ENCODE results near the gene GPATCH3. TPM values are rescaled to one million over a fixed set of nuclear protein-coding genes. Genes with fewer than 3 reads are reported as not detected.
A peak's percentile ranks its signal among the peaks of the same experiment; 100 is the strongest.
"Not testable (repeated sequence)": the region's sequence is repeated elsewhere in the genome, so short reads cannot be mapped to it uniquely, and the experiment has no call there.

Gene GPATCH3
- total RNA-seq, 5 donors from 2014 or later (not counting 1 experiment from before 2014, with no cell fraction given): 23.6 to 28.6 (median 27.6) TPM

- CTCF ChIA-PET: no interaction called here
- Histone ChIP-seq H3K36me3 (ENCODE audit: control insufficient read depth in 2 of 2, extremely low read depth in 1 of 2, insufficient read depth in 1 of 2, low read length in 1 of 2) (peaks cover 37 to 96% of the 10 kb centered on the region in 2 donors), H3K27ac (ENCODE audit: low read length) (no peak overlapping the region), H3K4me1 (ENCODE audit: control insufficient read depth in 1 of 2, extremely low read depth in 1 of 2, insufficient read depth in 2 of 2, low read length in 2 of 2) (no peaks in the 10 kb centered on the region), H3K9me3 (no peaks in the 10 kb centered on the region), H3K27me3 (replicated peaks in 1 of 2; ENCODE audit: control insufficient read depth in 2 of 2, extremely low read depth in 1 of 2, insufficient read depth in 2 of 2, low read length in 1 of 2) (no peaks in the 10 kb centered on the region), H3K4me3 (ENCODE audit: control insufficient read depth in 1 of 2, extremely low read depth in 1 of 2, low read length in 1 of 2) (no peak overlapping the region)
- H3K4me1 Mint-ChIP-seq: peaks cover 0 to 5% (median 4%) of the 10 kb centered on the region in 3 donors
- no peak overlapping the region for H3K4me3 Mint-ChIP-seq
- no peak overlapping the region for H3K27ac Mint-ChIP-seq
- no peaks in the 10 kb centered on the region for H3K9me3 Mint-ChIP-seq
- ATAC-seq (replicated peaks in 1 of 4) (peak; percentile 80 to 87 (median 84)), DNase-seq (peak; percentile 53 to 86 (median 72))
- no peaks in the 10 kb centered on the region for H3K27me3 Mint-ChIP-seq
- H3K36me3 Mint-ChIP-seq: peaks cover 52% of the 10 kb centered on the region
- POLR2A ChIA-PET: no interaction called here
- 51% methylated on average over 2 of the region's 3 CpGs for WGBS (ENCODE audit: insufficient coverage)
Measured at GRCh38 chr1:26853156-26853555, 47.1 kb downstream of the GPATCH3 start.

GRCh38 chr1:26852701-26853100 lies 47.6 kb downstream of the GPATCH3 start:
- CTCF ChIA-PET: no interaction called here
- DNase-seq: no peak
- POLR2A ChIA-PET: no interaction called here
- Histone ChIP-seq H3K27ac (ENCODE audit: low read length) (no peak overlapping the region), H3K4me1 (ENCODE audit: control insufficient read depth in 1 of 2, extremely low read depth in 1 of 2, insufficient read depth in 2 of 2, low read length in 2 of 2) (no peaks in the 10 kb centered on the region), H3K9me3 (no peaks in the 10 kb centered on the region), H3K4me3 (ENCODE audit: control insufficient read depth in 1 of 2, extremely low read depth in 1 of 2, low read length in 1 of 2) (no peak overlapping the region), H3K27me3 (replicated peaks in 1 of 2; ENCODE audit: control insufficient read depth in 2 of 2, extremely low read depth in 1 of 2, insufficient read depth in 2 of 2, low read length in 1 of 2) (no peaks in the 10 kb centered on the region), H3K36me3 (ENCODE audit: control insufficient read depth in 2 of 2, extremely low read depth in 1 of 2, insufficient read depth in 1 of 2, low read length in 1 of 2) (peaks cover 34 to 95% of the 10 kb centered on the region in 2 donors)
- ATAC-seq (replicated peaks in 1 of 4): no peak
- Mint-ChIP-seq H3K9me3 (no peaks in the 10 kb centered on the region), H3K4me3 (no peak overlapping the region), H3K27me3 (no peaks in the 10 kb centered on the region), H3K27ac (no peak overlapping the region), H3K4me1 (peaks cover 0 to 5% (median 4%) of the 10 kb centered on the region in 3 donors), H3K36me3 (peaks cover 56% of the 10 kb centered on the region)
- WGBS (ENCODE audit: insufficient coverage): 94% methylated on average over 5 of the region's 9 CpGs

DNA sequence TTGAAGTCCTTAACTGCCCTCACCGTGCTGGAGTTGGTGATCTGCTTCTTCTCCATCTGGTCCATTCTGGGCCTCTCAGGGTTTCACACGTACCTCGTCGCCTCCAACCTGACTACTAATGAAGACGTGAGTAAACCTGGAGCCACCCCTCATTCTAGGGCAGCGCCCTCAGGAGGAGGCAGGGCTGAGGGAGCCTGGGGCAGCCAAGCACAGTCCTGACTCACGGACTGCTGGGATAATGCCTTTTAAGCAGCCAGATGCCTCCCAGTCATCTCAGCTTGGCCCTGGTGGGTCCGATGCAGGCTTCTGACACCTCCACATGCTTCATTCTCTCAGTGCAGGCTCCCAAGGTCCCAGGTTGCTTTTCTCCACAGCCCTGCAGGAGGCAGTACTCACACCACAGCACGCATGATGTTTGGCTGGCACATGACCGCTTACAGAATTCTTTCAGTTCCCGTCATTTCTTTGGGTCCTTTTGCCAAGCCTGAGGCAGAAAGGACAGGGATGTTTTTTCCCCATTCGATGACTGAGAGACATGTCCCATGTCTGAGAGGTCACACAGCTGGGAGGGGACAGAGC lies 49.1 kb downstream of the GPATCH3 start:
- DNase-seq: no peak
- no peaks in the 10 kb centered on the region for H3K27me3 ChIP-seq (replicated peaks in 1 of 2; ENCODE audit: control insufficient read depth in 2 of 2, extremely low read depth in 1 of 2, insufficient read depth in 2 of 2, low read length in 1 of 2)
- no peaks in the 10 kb centered on the region for H3K4me1 ChIP-seq (ENCODE audit: control insufficient read depth in 1 of 2, extremely low read depth in 1 of 2, insufficient read depth in 2 of 2, low read length in 2 of 2)
- Mint-ChIP-seq H3K4me3 (no peak overlapping the region), H3K27me3 (no peaks in the 10 kb centered on the region), H3K9me3 (no peaks in the 10 kb centered on the region), H3K36me3 (peaks cover 57% of the 10 kb centered on the region), H3K27ac (no peak overlapping the region), H3K4me1 (peaks cover 0 to 5% (median 4%) of the 10 kb centered on the region in 3 donors)
- peaks cover 33 to 89% of the 10 kb centered on the region in 2 donors for H3K36me3 ChIP-seq (ENCODE audit: control insufficient read depth in 2 of 2, extremely low read depth in 1 of 2, insufficient read depth in 1 of 2, low read length in 1 of 2)
- WGBS (ENCODE audit: insufficient coverage): 94% methylated on average over 11 of the region's 12 CpGs
- no peaks in the 10 kb centered on the region for H3K9me3 ChIP-seq
- ATAC-seq (replicated peaks in 1 of 4): no peak
- POLR2A ChIA-PET: no interaction called here
- H3K27ac ChIP-seq (ENCODE audit: low read length): no peak overlapping the region
- CTCF ChIA-PET: interaction anchor here (0.7 to 1.5 kb wide), 2 partner anchors 28 to 36 kb away, joined by 3 read pairs; no protein-coding TSS in a partner anchor
- no peak overlapping the region for H3K4me3 ChIP-seq (ENCODE audit: control insufficient read depth in 1 of 2, extremely low read depth in 1 of 2, low read length in 1 of 2)

DNA sequence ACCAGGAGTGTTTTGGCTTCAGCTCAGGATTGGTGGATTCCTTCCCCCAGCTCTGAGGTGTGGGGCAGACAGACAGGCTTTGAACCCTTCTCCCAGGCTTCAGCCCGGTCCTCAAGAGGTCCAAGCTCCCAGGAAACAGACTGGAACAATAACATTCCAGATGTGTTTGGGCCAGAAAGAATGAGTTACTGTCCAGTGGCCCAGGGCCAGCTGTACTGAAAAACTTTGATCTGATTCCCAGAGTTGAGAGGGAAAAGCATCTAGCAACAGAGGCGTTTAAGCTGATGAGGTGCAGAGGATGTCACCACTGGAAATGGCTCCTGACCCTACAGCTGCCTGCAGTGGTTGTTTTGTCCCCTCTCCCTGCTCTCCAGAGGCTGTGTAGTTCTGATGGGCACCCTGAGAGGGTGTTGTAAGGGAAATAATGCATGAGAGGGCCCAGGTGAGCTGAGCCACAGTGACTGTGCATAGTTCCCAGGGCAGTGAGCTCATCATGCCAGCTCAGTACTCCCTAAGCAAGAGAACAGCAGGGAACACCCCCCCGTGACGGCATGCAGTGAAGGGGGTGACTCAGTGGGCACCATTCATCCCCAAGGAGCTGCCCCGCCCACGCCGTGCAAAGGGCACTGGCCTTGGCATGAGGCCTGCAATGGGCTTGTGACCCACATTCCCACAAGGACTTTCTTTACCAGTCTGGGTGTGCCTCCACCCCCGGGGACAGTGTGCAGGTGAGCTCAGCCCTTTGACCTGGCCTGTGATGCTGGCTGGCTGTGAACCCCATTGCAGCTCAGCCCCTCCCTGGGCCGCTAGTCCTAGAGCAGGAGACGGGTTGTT lies 51.1 kb downstream of the GPATCH3 start:
- DNase-seq: no peak
- Histone ChIP-seq H3K27me3 (replicated peaks in 1 of 2; ENCODE audit: control insufficient read depth in 2 of 2, extremely low read depth in 1 of 2, insufficient read depth in 2 of 2, low read length in 1 of 2) (no peaks in the 10 kb centered on the region), H3K4me3 (ENCODE audit: control insufficient read depth in 1 of 2, extremely low read depth in 1 of 2, low read length in 1 of 2) (no peak overlapping the region), H3K9me3 (no peaks in the 10 kb centered on the region), H3K27ac (ENCODE audit: low read length) (no peak overlapping the region), H3K4me1 (ENCODE audit: control insufficient read depth in 1 of 2, extremely low read depth in 1 of 2, insufficient read depth in 2 of 2, low read length in 2 of 2) (no peaks in the 10 kb centered on the region), H3K36me3 (ENCODE audit: control insufficient read depth in 2 of 2, extremely low read depth in 1 of 2, insufficient read depth in 1 of 2, low read length in 1 of 2) (peaks cover 33 to 78% of the 10 kb centered on the region in 2 donors)
- Mint-ChIP-seq H3K4me3 (no peak overlapping the region), H3K4me1 (peaks cover 2 to 8% (median 4%) of the 10 kb centered on the region in 3 donors), H3K9me3 (no peaks in the 10 kb centered on the region), H3K27me3 (no peaks in the 10 kb centered on the region), H3K27ac (peak overlapping the region in 1 of 2 donors; percentile 6), H3K36me3 (peaks cover 54% of the 10 kb centered on the region)
- POLR2A ChIA-PET: interaction anchor here in 1 of 2 donors (0.5 kb wide), 1 partner anchor 44 kb away, joined by 4 read pairs; no protein-coding TSS in a partner anchor
- CTCF ChIA-PET: interaction anchor here in 1 of 2 donors (0.6 kb wide), 1 partner anchor 297 kb away, joined by 3 read pairs; no protein-coding TSS in a partner anchor
- no peak for ATAC-seq (replicated peaks in 1 of 4)
- 94% methylated on average over 8 of the region's 10 CpGs for WGBS (ENCODE audit: insufficient coverage)

DNA sequence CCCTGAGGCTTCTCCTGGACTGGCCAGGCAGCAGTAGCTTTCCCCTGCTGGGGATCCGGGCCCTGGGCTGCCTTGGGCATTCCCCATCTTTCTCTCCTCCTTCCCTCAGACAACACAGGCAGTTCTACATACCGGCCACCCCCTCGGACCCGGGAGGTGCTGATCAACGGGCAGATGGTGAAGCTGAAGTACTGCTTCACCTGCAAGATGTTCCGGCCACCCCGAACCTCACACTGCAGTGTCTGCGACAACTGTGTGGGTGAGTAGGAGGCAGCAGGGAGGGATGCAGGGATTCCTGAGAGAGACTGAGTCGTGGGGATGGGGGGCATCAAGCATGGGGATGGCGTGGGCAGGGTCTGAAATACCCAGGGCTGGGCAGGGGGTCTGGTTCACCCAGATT lies 51.8 kb downstream of the GPATCH3 start:
- H3K4me3 Mint-ChIP-seq: no peak overlapping the region
- peaks cover 53% of the 10 kb centered on the region for H3K36me3 Mint-ChIP-seq
- DNase-seq: no peak
- H3K9me3 ChIP-seq: no peaks in the 10 kb centered on the region
- no peak for ATAC-seq (replicated peaks in 1 of 4)
- no peaks in the 10 kb centered on the region for H3K27me3 ChIP-seq (replicated peaks in 1 of 2; ENCODE audit: control insufficient read depth in 2 of 2, extremely low read depth in 1 of 2, insufficient read depth in 2 of 2, low read length in 1 of 2)
- H3K36me3 ChIP-seq (ENCODE audit: control insufficient read depth in 2 of 2, extremely low read depth in 1 of 2, insufficient read depth in 1 of 2, low read length in 1 of 2): peaks cover 32 to 74% of the 10 kb centered on the region in 2 donors
- 94% methylated on average over 10 of the region's 10 CpGs for WGBS (ENCODE audit: insufficient coverage)
- peaks cover 3 to 8% (median 4%) of the 10 kb centered on the region in 3 donors for H3K4me1 Mint-ChIP-seq
- CTCF ChIA-PET: no interaction called here
- no peak overlapping the region for H3K27ac ChIP-seq (ENCODE audit: low read length)
- H3K9me3 Mint-ChIP-seq: no peaks in the 10 kb centered on the region
- no peaks in the 10 kb centered on the region for H3K27me3 Mint-ChIP-seq
- H3K4me1 ChIP-seq (ENCODE audit: control insufficient read depth in 1 of 2, extremely low read depth in 1 of 2, insufficient read depth in 2 of 2, low read length in 2 of 2): no peaks in the 10 kb centered on the region
- H3K4me3 ChIP-seq (ENCODE audit: control insufficient read depth in 1 of 2, extremely low read depth in 1 of 2, low read length in 1 of 2): no peak overlapping the region
- H3K27ac Mint-ChIP-seq: peak overlapping the region in 1 of 2 donors; percentile 19
- POLR2A ChIA-PET: no interaction called here

DNA sequence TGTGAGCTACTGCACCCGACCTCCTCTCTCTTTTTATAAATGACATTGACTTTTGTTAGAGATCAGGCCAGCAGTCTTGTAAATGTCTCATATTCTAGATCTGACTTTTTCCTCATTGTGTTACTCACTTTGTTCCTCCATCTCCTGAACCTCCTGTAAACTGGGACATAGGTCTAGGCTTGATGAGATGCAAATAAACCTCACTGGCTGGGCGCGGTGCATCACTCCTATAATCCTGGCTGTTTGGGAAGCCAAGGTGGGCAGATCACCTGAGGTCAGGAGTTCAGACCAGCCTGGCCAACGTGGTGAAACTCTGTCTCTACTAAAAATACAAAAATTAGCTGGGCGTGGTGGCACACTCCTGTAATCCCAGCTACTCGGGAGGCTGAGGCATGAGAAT lies 52.4 kb downstream of the GPATCH3 start:
- DNase-seq; H3K4me3 ChIP-seq (ENCODE audit: control insufficient read depth in 1 of 2, extremely low read depth in 1 of 2, low read length in 1 of 2); H3K4me3 Mint-ChIP-seq; H3K4me1 ChIP-seq (ENCODE audit: control insufficient read depth in 1 of 2, extremely low read depth in 1 of 2, insufficient read depth in 2 of 2, low read length in 2 of 2); POLR2A ChIA-PET; H3K27me3 ChIP-seq (replicated peaks in 1 of 2; ENCODE audit: control insufficient read depth in 2 of 2, extremely low read depth in 1 of 2, insufficient read depth in 2 of 2, low read length in 1 of 2); CTCF ChIA-PET; H3K27me3 Mint-ChIP-seq; H3K9me3 ChIP-seq; ATAC-seq (replicated peaks in 1 of 4); H3K27ac Mint-ChIP-seq; H3K27ac ChIP-seq (ENCODE audit: low read length); H3K4me1 Mint-ChIP-seq; H3K9me3 Mint-ChIP-seq: not testable (repeated sequence)
- H3K36me3 ChIP-seq (ENCODE audit: control insufficient read depth in 2 of 2, extremely low read depth in 1 of 2, insufficient read depth in 1 of 2, low read length in 1 of 2): peaks cover 30 to 74% of the 10 kb centered on the region in 2 donors
- 100% methylated on average over 3 of the region's 6 CpGs for whole genome bisulfite sequencing (ENCODE audit: insufficient coverage)
- H3K36me3 Mint-ChIP-seq: peaks cover 50% of the 10 kb centered on the region
